Lung (tissue), 12 donors: ENCODE measurements around the gene RNF144A. TPM values are rescaled to one million over a fixed set of nuclear protein-coding genes. Genes with fewer than 3 reads are reported as not detected.
"Not testable (repeated sequence)": the region's sequence is repeated elsewhere in the genome, so short reads cannot be mapped to it uniquely, and the experiment has no call there.

ENCODE experiments used
- ATAC-seq: fragments of 200-7000 bp; cut with Tn5 transposase; one replicate; pipeline ENCODE4 v1.9.1; 2020; ENCODE audit warnings: moderate number of reproducible peaks; ENCODE audit not compliant: insufficient read depth, low FRiP score
- DNase-seq, 3 donors: peaks; one replicate each; pipeline ENCODE4 v3.0.0-alpha.2; 2013 to 2017
- H3K27ac ChIP-seq, 2 donors: one replicate each; pipeline ENCODE4 v1.5.1; 2013; ENCODE audit warnings: mild to moderate bottlenecking in 2 of 2, moderate library complexity in 2 of 2, control low read depth in 1 of 2, inconsistent platforms in 1 of 2, low read depth in 1 of 2, low read length in 1 of 2
- H3K27me3 ChIP-seq, 3 donors: one replicate each; pipeline ENCODE4 v1.5.1; 2013; ENCODE audit warnings: low read length in 2 of 3; ENCODE audit not compliant: control insufficient read depth in 3 of 3, insufficient read depth in 3 of 3
- H3K36me3 ChIP-seq, 4 donors: one replicate each; pipeline ENCODE4 v1.5.1; 2013; ENCODE audit warnings: low read length in 4 of 4, mild to moderate bottlenecking in 1 of 4, moderate library complexity in 1 of 4; ENCODE audit not compliant: control insufficient read depth in 4 of 4, insufficient read depth in 4 of 4
- H3K4me1 ChIP-seq, 5 donors: one replicate each; pipeline ENCODE4 v1.5.1; 2013; ENCODE audit warnings: low read length in 5 of 5, mild to moderate bottlenecking in 2 of 5, moderate library complexity in 1 of 5; ENCODE audit not compliant: control insufficient read depth in 5 of 5, insufficient read depth in 5 of 5
- H3K4me3 ChIP-seq: one replicate; pipeline ENCODE4 v1.5.1; 2013; ENCODE audit warnings: mild to moderate bottlenecking, control low read depth, moderate library complexity
- H3K9ac ChIP-seq, 2 donors: one replicate each; pipeline ENCODE4 v1.5.1; 2013; ENCODE audit warnings: low read length in 2 of 2, control low read depth in 1 of 2; ENCODE audit not compliant: insufficient read depth in 1 of 2
- H3K9me3 ChIP-seq, 4 donors: one replicate each; pipeline ENCODE4 v1.5.1; 2013; ENCODE audit warnings: low read length in 3 of 4, mild to moderate bottlenecking in 1 of 4, moderate library complexity in 1 of 4; ENCODE audit not compliant: control insufficient read depth in 4 of 4, insufficient read depth in 3 of 4
- WGBS, 2 donors: extraction: QIAGEN DNeasy Blood & Tissue Kit; methylation state at CpG; one replicate each; pipeline ENCODE4 v1.1.7; 2013; 5-methylcytosine and 5-hydroxymethylcytosine counted together
- polyA plus RNA-seq, 2 donors: library from polyadenylated mRNA; stranded (reverse); fragments of 200-250 nt; gene quantifications; one replicate each; pipeline ENCODE4 v1.2.1, GENCODE V29; 2013
- total RNA-seq, 2 donors: library from RNA; depleted of rRNA in 1 of 2; stranded (reverse); fragments of >200 nt in 1 of 2; gene quantifications; one replicate each; pipeline ENCODE4 v1.2.1, GENCODE V29; 2014 to 2021
- TF ChIP-seq, protein P1 (sequence below): IDR thresholded peaks from 2 replicates; pipeline ENCODE4 v1.5.1; 2012; ENCODE audit warnings: mild to moderate bottlenecking; ENCODE audit errors: control extremely low read depth, extremely low read depth
- donor health status: control.
- donor health status: control.
- donor health status: Bipolar disorder and iron deficiency.
- donor health status: healthy.
- donor health status: DM: yes; HTN: yes; CAD: no.

Gene RNF144A
- total and polyA plus RNA-seq, 4 donors, result 2.7 to 25.3 (median 5.8) TPM

DNA sequence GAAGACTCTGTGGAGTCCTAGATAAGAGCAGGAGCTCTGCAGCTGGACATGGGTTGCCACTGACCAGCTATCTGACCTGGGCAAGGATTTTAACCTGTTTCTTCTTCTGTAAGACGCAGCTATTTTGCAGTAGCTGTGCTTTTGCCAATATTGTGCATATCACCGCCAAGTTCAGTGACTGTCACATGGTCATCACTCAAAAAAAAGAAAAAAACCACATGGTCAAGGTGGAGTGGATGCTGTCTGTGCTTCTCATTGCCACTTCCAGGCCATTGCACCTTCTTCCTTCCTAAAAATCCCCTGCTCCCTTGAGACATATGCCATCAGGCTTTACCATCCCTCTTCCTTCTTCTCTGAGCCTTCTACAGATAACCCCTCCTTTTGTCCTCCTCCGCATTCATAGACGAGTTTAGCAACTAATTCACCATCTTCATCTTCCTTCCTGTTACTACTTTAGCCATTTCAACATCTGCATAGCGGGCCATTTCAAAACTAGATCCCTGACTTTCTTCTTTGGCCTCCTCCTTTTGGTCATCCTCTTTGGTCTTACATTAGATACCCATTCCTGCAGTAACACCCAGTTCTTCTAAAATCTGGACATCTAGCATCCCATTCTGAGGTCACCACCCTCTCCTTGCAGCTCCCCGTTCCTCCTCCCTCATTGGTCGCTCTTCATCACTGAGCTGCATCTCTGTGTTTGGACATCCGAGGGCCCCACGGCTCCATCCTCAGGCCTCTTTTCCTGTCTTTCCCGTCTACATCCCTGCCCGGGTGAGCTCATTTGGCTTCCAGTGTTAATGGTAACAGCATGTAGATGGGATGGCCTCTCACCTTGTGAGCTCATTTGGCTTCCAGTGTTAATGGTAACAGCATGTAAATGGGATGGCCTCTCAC, 17.8 kb downstream of the RNF144A start:
- Histone ChIP-seq H3K27ac (no peak overlapping the region), H3K27me3 (no peaks in the 10 kb centered on the region), H3K4me3 (no peak overlapping the region), H3K4me1 (peaks cover 0 to 5% (median 2%) of the 10 kb centered on the region in 5 donors), H3K9ac (no peak overlapping the region), H3K36me3 (no peaks in the 10 kb centered on the region), H3K9me3 (no peaks in the 10 kb centered on the region)
- DNase-seq, result no peak
- no peak for ATAC-seq
- 44 to 74% methylated on average over 11 of the region's 11 CpGs for WGBS, 2 donors
- TF ChIP-seq, protein P1, sequence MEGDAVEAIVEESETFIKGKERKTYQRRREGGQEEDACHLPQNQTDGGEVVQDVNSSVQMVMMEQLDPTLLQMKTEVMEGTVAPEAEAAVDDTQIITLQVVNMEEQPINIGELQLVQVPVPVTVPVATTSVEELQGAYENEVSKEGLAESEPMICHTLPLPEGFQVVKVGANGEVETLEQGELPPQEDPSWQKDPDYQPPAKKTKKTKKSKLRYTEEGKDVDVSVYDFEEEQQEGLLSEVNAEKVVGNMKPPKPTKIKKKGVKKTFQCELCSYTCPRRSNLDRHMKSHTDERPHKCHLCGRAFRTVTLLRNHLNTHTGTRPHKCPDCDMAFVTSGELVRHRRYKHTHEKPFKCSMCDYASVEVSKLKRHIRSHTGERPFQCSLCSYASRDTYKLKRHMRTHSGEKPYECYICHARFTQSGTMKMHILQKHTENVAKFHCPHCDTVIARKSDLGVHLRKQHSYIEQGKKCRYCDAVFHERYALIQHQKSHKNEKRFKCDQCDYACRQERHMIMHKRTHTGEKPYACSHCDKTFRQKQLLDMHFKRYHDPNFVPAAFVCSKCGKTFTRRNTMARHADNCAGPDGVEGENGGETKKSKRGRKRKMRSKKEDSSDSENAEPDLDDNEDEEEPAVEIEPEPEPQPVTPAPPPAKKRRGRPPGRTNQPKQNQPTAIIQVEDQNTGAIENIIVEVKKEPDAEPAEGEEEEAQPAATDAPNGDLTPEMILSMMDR, result no peak

DNA sequence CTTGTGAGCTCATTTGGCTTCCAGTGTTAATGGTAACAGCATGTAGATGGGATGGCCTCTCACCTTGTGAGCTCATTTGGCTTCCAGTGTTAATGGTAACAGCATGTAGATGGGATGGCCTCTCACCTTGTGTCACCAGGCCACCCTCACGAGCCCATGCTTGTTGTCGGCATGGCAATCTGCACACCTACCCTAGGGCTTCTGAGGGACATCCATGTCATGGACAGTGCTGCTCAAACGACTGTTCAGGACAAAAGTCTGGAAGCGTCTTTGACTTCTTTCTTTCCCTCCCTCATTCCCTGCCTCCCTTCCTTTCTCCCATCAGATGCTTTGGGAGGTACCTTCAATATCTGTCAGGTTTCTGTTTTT, 18.4 kb downstream of the RNF144A start:
- not testable (repeated sequence) for H3K36me3 ChIP-seq, DNase-seq, H3K27ac ChIP-seq, H3K9ac ChIP-seq, ATAC-seq, H3K4me3 ChIP-seq, H3K9me3 ChIP-seq, H3K27me3 ChIP-seq, H3K4me1 ChIP-seq
- 94 to 96% methylated on average over 4 of the region's 4 CpGs for WGBS, 2 donors

DNA sequence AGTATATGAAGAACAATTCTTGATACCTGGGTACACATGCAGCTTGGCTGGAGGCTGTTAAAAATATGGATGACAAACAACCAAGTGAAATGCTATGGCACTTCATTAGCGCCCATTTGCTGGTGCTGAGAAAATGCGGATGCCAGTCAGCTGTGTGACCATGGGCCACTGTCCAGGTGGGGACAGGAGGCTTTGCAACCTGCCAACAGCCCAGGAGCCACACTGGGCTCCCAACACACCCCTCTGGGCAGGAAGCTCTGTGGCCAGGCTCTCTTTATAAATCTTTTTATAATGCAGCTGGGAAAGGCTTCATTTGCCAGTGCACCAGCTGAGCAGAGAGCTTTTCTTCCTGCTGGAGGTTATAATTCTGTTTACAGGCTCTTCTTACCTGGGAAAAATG, 19.9 kb downstream of the RNF144A start:
- Histone ChIP-seq H3K27ac (no peak overlapping the region), H3K4me3 (no peak overlapping the region), H3K9me3 (no peaks in the 10 kb centered on the region), H3K36me3 (peaks cover 0 to 11% (median 5%) of the 10 kb centered on the region in 4 donors), H3K27me3 (no peaks in the 10 kb centered on the region), H3K9ac (no peak overlapping the region), H3K4me1 (peaks cover 0 to 7% (median 0%) of the 10 kb centered on the region in 5 donors)
- ATAC-seq (no peak), DNase-seq (no peak)
- TF ChIP-seq, protein P1, result no peak
- WGBS, 2 donors, result 91 to 93% methylated on average over 2 of the region's 2 CpGs

DNA sequence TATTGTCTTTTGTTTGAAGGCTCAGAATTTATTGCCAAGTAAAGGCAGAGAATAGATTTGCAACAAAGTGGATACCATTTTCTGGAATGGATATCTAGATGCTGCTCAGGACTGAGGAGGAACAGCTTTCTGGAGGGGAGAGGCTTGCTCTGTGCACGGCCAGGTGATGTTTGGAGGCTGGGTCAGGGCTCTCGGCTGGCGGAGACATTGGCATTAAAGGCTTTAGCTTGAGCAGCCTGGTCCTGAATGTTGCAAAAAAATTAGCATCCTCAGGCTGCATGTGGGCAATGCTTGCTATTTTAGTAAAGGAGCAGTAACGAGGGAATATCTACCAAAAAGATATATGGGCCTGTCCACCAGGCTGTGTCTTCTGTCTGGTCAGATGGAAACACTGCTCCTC, 20.4 kb downstream of the RNF144A start:
- no peak overlapping the region for H3K9ac ChIP-seq

More for the DNA sequence above, 20.4 kb downstream of the RNF144A start:
- WGBS, 2 donors, result 75 to 80% methylated on average over 4 of the region's 4 CpGs
- H3K27ac ChIP-seq, result no peak overlapping the region
- TF ChIP-seq, protein P1, result no peak
- H3K4me3 ChIP-seq, result no peak overlapping the region
- peaks cover 0 to 14% (median 6%) of the 10 kb centered on the region in 4 donors for H3K36me3 ChIP-seq
- peaks cover 0 to 7% (median 0%) of the 10 kb centered on the region in 5 donors for H3K4me1 ChIP-seq
- H3K9me3 ChIP-seq, result no peaks in the 10 kb centered on the region
- DNase-seq (no peak), ATAC-seq (no peak)
- H3K27me3 ChIP-seq, result no peaks in the 10 kb centered on the region
